Neural cell (in vitro differentiated cells): ENCODE data around the gene PLEKHN1. TPM values are rescaled to one million over a fixed set of nuclear protein-coding genes. Genes with fewer than 3 reads are reported as not detected.

Source experiments
- H2AFZ ChIP-seq: fragments of 200-600, 300-800 bp; sonication (generic), shearing (Covaris generic); 2 replicates; pipeline ENCODE4 v1.6.0; 2014; ENCODE audit warnings: low read depth, mild to moderate bottlenecking, antibody characterized with exemption, low read length, moderate library complexity
- H3F3A ChIP-seq: fragments of 200-600 bp; shearing (Covaris generic); 2 replicates; pipeline ENCODE4 v1.6.1; 2016; ENCODE audit warnings: mild to moderate bottlenecking, moderate library complexity, mixed read lengths, antibody characterized with exemption, low read length; ENCODE audit not compliant: insufficient read depth, poor library complexity, severe bottlenecking
- H3K27ac ChIP-seq: fragments of 200-600, 300-800 bp; sonication (generic), shearing (Covaris generic); 2 replicates; pipeline ENCODE4 v1.5.1; 2014; ENCODE audit warnings: mild to moderate bottlenecking, low read length, moderate library complexity
- H3K27me3 ChIP-seq: fragments of 300-800, 200-600 bp; sonication (generic), shearing (Covaris generic); 2 replicates; pipeline ENCODE4 v1.6.0; 2014; ENCODE audit warnings: mild to moderate bottlenecking, low read depth, low read length, moderate library complexity; ENCODE audit not compliant: insufficient read depth
- H3K36me3 ChIP-seq: fragments of 300-800, 200-600 bp; sonication (generic), shearing (Covaris generic); 2 replicates; pipeline ENCODE4 v1.5.1; 2014; ENCODE audit warnings: mild to moderate bottlenecking, antibody characterized with exemption, low read length, moderate library complexity; ENCODE audit not compliant: insufficient read depth
- H3K4me2 ChIP-seq: fragments of 300-800, 200-600 bp; sonication (generic), shearing (Covaris generic); 2 replicates; pipeline ENCODE4 v1.6.0; 2014; ENCODE audit warnings: mild to moderate bottlenecking, low read length
- H3K4me3 ChIP-seq: fragments of 300-800, 200-600 bp; sonication (generic), shearing (Covaris generic); 2 replicates; pipeline ENCODE4 v1.5.1; 2014; ENCODE audit warnings: mild to moderate bottlenecking, low read length, moderate library complexity
- H3K79me2 ChIP-seq: fragments of 200-600 bp; shearing (Covaris generic); replicated peaks from 2 replicates; pipeline ENCODE4 v1.6.0; 2014; ENCODE audit warnings: mild to moderate bottlenecking, low read length, moderate library complexity; ENCODE audit not compliant: insufficient read depth
- H3K9ac ChIP-seq: fragments of 300-800, 200-600 bp; sonication (generic), shearing (Covaris generic); 2 replicates; pipeline ENCODE4 v1.6.1; 2016; ENCODE audit warnings: mild to moderate bottlenecking, low read length, mixed read lengths
- H3K9me2 ChIP-seq: fragments of 200-600 bp; shearing (Covaris generic); 2 replicates; pipeline ENCODE4 v1.6.1; 2016; ENCODE audit warnings: mild to moderate bottlenecking, low read length, mixed read lengths; ENCODE audit not compliant: insufficient read depth
- H3K9me3 ChIP-seq: fragments of 200-600, 300-800 bp; sonication (generic), shearing (Covaris generic); 2 replicates; pipeline ENCODE4 v1.6.1; 2016; ENCODE audit warnings: mild to moderate bottlenecking, mixed run types, low read length, moderate library complexity, mixed read lengths
- H4K20me1 ChIP-seq: fragments of 200-600 bp; shearing (Covaris generic); 2 replicates; pipeline ENCODE4 v1.6.1; 2016; ENCODE audit warnings: mild to moderate bottlenecking, mixed run types; ENCODE audit not compliant: insufficient read depth
- EP300 ChIP-seq: fragments of 450-650 bp; conservative IDR thresholded peaks from 2 replicates; pipeline ENCODE4 v1.6.1; 2014; ENCODE audit warnings: antibody characterized with exemption, mild to moderate bottlenecking, moderate library complexity; ENCODE audit not compliant: poor library complexity, severe bottlenecking
- EZH2 ChIP-seq: fragments of 200-600, 300-800 bp; shearing (Covaris generic), sonication (generic); IDR thresholded peaks from 2 replicates; pipeline ENCODE4 v1.6.1; 2014; ENCODE audit warnings: antibody characterized with exemption, low read length, borderline replicate concordance, mild to moderate bottlenecking; ENCODE audit not compliant: insufficient read depth, poor library complexity, severe bottlenecking
- MXI1 ChIP-seq: fragments of 450-650 bp; conservative IDR thresholded peaks from 2 replicates; pipeline ENCODE4 v1.6.1; 2014; ENCODE audit warnings: antibody characterized with exemption, mild to moderate bottlenecking; ENCODE audit not compliant: poor library complexity, severe bottlenecking
- POLR2AphosphoS5 ChIP-seq: IDR thresholded peaks from 2 replicates; pipeline ENCODE4 v1.6.1; 2012
- RAD21 ChIP-seq: fragments of 450-650 bp; conservative IDR thresholded peaks from 2 replicates; pipeline ENCODE4 v1.6.1; 2014; ENCODE audit warnings: antibody characterized with exemption, mild to moderate bottlenecking, moderate library complexity
- SMC3 ChIP-seq: fragments of 450-650 bp; conservative IDR thresholded peaks from 2 replicates; pipeline ENCODE4 v1.6.1; 2014; ENCODE audit warnings: antibody characterized with exemption, mild to moderate bottlenecking, moderate library complexity; ENCODE audit not compliant: poor library complexity
- TAF1 ChIP-seq: IDR thresholded peaks from 2 replicates; pipeline ENCODE4 v1.6.1; 2012; ENCODE audit warnings: low read depth
- polyA plus RNA-seq: library from polyadenylated mRNA; depleted of rRNA; stranded (reverse); fragments of >200 nt; gene quantifications from 2 replicates; pipeline ENCODE4 v1.2.3, GENCODE V29; 2014
- TF ChIP-seq, protein P1 (sequence below): fragments of 450-650 bp; IDR thresholded peaks from 2 replicates; pipeline ENCODE4 v1.5.1; 2014; ENCODE audit warnings: antibody characterized with exemption, mild to moderate bottlenecking, moderate library complexity; ENCODE audit not compliant: poor library complexity, severe bottlenecking
- TF ChIP-seq, protein P2 (sequence below): IDR thresholded peaks from 2 replicates; pipeline ENCODE4 v1.6.1; 2012; ENCODE audit warnings: borderline replicate concordance

The PLEKHN1 gene
- polyA plus RNA-seq, 1 donor from 2014 or later: 1.1 TPM

DNA sequence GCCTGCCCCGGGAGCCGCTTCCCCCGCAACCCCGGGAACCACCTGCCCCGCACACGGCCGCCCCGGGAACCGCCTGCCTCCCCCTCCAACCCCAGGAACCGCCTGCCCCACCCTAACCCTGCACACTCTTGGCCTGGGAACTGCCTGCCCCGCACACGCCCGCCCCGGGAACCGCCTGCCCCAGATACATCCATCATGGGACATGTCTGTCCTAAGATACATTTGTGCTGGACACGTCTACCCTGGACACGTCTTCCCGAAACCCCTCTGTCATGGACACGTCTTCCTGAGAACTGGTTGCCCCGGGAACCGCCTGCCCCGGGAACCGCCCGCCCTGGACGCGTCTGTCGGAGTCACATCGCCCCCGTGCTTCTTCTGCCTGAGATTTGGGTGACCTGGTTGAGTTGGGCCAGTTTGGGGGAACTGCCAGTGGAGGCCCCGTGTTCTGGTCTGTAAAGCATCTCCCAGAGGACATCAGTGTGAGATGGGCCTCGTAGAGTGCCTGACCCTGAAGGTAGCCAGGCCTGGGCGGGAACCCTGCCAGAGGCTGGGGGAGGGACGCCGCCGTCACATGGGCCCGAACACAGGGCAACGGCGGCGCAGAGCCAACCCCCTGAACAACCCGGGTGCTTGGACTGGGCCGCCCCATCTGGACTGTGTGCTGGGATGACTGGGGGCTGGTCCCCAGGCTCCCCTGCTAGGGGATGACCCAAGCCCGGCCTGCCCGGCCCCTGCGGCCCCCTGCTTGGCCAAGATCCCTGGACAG, 12.0 kb downstream of the PLEKHN1 start (continued):
- TF ChIP-seq, protein P1, sequence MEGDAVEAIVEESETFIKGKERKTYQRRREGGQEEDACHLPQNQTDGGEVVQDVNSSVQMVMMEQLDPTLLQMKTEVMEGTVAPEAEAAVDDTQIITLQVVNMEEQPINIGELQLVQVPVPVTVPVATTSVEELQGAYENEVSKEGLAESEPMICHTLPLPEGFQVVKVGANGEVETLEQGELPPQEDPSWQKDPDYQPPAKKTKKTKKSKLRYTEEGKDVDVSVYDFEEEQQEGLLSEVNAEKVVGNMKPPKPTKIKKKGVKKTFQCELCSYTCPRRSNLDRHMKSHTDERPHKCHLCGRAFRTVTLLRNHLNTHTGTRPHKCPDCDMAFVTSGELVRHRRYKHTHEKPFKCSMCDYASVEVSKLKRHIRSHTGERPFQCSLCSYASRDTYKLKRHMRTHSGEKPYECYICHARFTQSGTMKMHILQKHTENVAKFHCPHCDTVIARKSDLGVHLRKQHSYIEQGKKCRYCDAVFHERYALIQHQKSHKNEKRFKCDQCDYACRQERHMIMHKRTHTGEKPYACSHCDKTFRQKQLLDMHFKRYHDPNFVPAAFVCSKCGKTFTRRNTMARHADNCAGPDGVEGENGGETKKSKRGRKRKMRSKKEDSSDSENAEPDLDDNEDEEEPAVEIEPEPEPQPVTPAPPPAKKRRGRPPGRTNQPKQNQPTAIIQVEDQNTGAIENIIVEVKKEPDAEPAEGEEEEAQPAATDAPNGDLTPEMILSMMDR: no peak
- TF ChIP-seq EZH2: no peak

DNA sequence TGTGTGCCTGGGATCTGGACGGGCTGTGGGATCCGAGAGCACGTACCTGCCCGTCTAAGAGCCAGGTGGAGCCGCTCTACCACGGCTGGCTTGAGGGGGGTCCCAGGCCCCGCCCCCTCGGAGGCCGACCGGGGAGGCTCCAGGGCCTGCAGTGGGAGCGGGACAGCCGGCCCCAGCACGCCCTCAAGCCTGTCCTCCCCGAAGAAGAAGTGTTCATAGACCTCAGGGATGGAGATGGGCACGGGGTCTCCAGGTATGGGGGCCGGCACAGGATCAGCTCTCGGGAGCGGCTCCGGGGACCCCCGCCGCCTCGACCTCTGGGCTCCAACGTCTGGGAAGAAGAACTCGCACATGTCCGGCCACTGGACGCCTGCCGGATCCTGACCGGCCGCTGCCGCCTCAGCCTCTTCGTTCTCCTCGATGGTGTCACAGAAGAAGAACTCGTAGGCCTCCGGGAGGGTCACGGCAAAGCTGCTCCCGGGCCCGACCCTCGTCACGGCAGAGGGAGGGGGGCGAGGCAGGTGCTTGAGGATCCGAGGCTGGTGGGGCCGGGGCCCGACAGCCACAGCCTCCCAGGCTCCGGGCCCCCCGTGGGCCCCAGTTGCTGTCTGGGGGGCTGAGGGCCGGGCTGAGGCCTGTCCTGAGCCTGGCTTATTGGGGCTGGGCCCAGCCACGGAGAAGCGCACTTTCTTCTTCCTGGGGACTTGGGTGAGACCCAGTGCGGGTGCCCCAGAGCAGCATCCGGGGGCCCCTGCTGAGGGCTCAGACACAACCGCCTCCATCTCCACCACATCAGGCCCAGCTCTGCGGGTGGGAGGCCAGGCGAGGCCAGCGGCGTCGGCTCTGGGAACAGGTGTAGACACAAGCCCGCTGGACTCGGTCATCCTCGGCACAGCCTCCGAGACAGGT, 12.8 kb downstream of the PLEKHN1 start:
- H3F3A ChIP-seq: no peaks in the 10 kb centered on the region
- H2AFZ ChIP-seq: no peak overlapping the region
- H3K4me2 ChIP-seq: no peak overlapping the region
- H3K36me3 ChIP-seq: no peaks in the 10 kb centered on the region
- no peak overlapping the region for H3K27ac ChIP-seq
- no peaks in the 10 kb centered on the region for H3K9me3 ChIP-seq
- no peaks in the 10 kb centered on the region for H3K79me2 ChIP-seq
- H3K9ac ChIP-seq: no peak overlapping the region
- H3K9me2 ChIP-seq: no peaks in the 10 kb centered on the region
- H4K20me1 ChIP-seq: no peaks in the 10 kb centered on the region
- no peak overlapping the region for H3K4me3 ChIP-seq
- no peaks in the 10 kb centered on the region for H3K27me3 ChIP-seq
- TF ChIP-seq POLR2AphosphoS5 (no peak), RAD21 (no peak), SMC3 (no peak), EZH2 (no peak), EP300 (no peak), MXI1 (no peak), TAF1 (no peak)
- TF ChIP-seq, protein P2, sequence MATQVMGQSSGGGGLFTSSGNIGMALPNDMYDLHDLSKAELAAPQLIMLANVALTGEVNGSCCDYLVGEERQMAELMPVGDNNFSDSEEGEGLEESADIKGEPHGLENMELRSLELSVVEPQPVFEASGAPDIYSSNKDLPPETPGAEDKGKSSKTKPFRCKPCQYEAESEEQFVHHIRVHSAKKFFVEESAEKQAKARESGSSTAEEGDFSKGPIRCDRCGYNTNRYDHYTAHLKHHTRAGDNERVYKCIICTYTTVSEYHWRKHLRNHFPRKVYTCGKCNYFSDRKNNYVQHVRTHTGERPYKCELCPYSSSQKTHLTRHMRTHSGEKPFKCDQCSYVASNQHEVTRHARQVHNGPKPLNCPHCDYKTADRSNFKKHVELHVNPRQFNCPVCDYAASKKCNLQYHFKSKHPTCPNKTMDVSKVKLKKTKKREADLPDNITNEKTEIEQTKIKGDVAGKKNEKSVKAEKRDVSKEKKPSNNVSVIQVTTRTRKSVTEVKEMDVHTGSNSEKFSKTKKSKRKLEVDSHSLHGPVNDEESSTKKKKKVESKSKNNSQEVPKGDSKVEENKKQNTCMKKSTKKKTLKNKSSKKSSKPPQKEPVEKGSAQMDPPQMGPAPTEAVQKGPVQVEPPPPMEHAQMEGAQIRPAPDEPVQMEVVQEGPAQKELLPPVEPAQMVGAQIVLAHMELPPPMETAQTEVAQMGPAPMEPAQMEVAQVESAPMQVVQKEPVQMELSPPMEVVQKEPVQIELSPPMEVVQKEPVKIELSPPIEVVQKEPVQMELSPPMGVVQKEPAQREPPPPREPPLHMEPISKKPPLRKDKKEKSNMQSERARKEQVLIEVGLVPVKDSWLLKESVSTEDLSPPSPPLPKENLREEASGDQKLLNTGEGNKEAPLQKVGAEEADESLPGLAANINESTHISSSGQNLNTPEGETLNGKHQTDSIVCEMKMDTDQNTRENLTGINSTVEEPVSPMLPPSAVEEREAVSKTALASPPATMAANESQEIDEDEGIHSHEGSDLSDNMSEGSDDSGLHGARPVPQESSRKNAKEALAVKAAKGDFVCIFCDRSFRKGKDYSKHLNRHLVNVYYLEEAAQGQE: no peak
- TF ChIP-seq, protein P1: no peak
